Panc1 (cell line): ENCODE measurements around the gene XRCC4. TPM values are rescaled to one million over a fixed set of nuclear protein-coding genes. Genes with fewer than 3 reads are reported as not detected.

Source experiments
- ATAC-seq: fragments of 200-7000 bp; cut with Tn5 transposase; 2 replicates; pipeline ENCODE4 v1.9.1; 2020; ENCODE audit warnings: mild to moderate bottlenecking, moderate library complexity
- BruUV-seq: library from RNA; stranded (reverse); fragments of 400-500 nt; replicated peaks from 2 replicates; lab custom pipeline; 2021; lab: Mats Ljungman, UMichigan
- CTCF ChIA-PET: fragments of 300-600 bp; sonication (Branson Sonifier 250); formaldehyde crosslinking; loops from one replicate; lab custom pipeline; 2022; ENCODE audit warnings: antibody characterized with exemption; lab: Charles Lee
- POLR2A ChIA-PET: fragments of 300-600 bp; sonication (Branson Sonifier 250); formaldehyde crosslinking; loops from one replicate; lab custom pipeline; 2022; ENCODE audit warnings: antibody characterized with exemption; lab: Charles Lee
- DNase-seq: peaks from one replicate; pipeline ENCODE4 v3.0.0-alpha.2; 2010; ENCODE audit warnings: low read depth, low spot score
- H3K27ac ChIP-seq: 2 replicates; pipeline ENCODE4 v1.5.1; 2011; ENCODE audit warnings: mild to moderate bottlenecking, low read length, inconsistent platforms
- H3K27me3 ChIP-seq: fragments of 200-500 bp; sonication (Bioruptor generic); 2 replicates; pipeline ENCODE4 v1.6.0; 2014; ENCODE audit warnings: low read length, inconsistent platforms; ENCODE audit not compliant: control insufficient read depth, insufficient read depth
- H3K36me3 ChIP-seq: fragments of 200-500 bp; sonication (Bioruptor generic); 2 replicates; pipeline ENCODE4 v1.5.1; 2014; ENCODE audit warnings: inconsistent platforms, mild to moderate bottlenecking, low read length, moderate library complexity; ENCODE audit not compliant: control insufficient read depth, insufficient read depth
- H3K4me1 ChIP-seq: 2 replicates; pipeline ENCODE4 v1.5.1; 2011; ENCODE audit warnings: inconsistent platforms, mild to moderate bottlenecking, low read length, moderate library complexity; ENCODE audit not compliant: control insufficient read depth, insufficient read depth
- H3K4me3 ChIP-seq, 2 experiments: 2 replicates each; pipeline ENCODE4 v1.5.1; 2011 to 2012; ENCODE audit warnings: low read depth in 2 of 2, low read length in 2 of 2, mild to moderate bottlenecking in 2 of 2, inconsistent platforms in 1 of 2, moderate library complexity in 1 of 2
- H3K9me3 ChIP-seq: fragments of 200-500 bp; sonication (Bioruptor generic); 2 replicates; pipeline ENCODE4 v1.5.1; 2014; ENCODE audit warnings: low read depth, mild to moderate bottlenecking, inconsistent platforms, low read length, moderate library complexity; ENCODE audit not compliant: control insufficient read depth, insufficient read depth
- CTCF ChIP-seq: fragments of 450-650 bp; IDR thresholded peaks from 2 replicates; pipeline ENCODE4 v1.5.1; 2017; ENCODE audit warnings: mild to moderate bottlenecking
- POLR2AphosphoS5 ChIP-seq: IDR thresholded peaks from 2 replicates; pipeline ENCODE4 v1.6.1; 2012; ENCODE audit warnings: mild to moderate bottlenecking, low read depth, low read length, moderate library complexity
- SIN3A ChIP-seq: IDR thresholded peaks from 2 replicates; pipeline ENCODE4 v1.6.1; 2012; ENCODE audit warnings: low read depth, mild to moderate bottlenecking, low read length, moderate library complexity, borderline replicate concordance; ENCODE audit not compliant: insufficient read depth
- TCF7L2 ChIP-seq: IDR thresholded peaks from 2 replicates; pipeline ENCODE4 v1.6.1; 2011; ENCODE audit warnings: mild to moderate bottlenecking, low read depth, low read length, inconsistent platforms
- in situ Hi-C: cut with HindIII; loops from 2 replicates; pipeline ENCODE4 v1.10.0; 2016; ENCODE audit warnings: low sequenced_read_pairs, low pct_unique_long_range_greater_than_20kb
- intact Hi-C: fragments of 100-400 bp; cut with micrococcal nuclease; formaldehyde crosslinking; loops from one replicate; pipeline ENCODE4 v1.10.0; 2022; ENCODE audit not compliant: unreplicated experiment
- total RNA-seq: library from RNA; stranded (reverse); gene quantifications from one replicate; pipeline ENCODE4 v1.2.1, GENCODE V29; 2021; ENCODE audit not compliant: unreplicated experiment
- TF ChIP-seq, protein P1 (sequence below), 2 experiments: IDR thresholded peaks; 2 replicates each; pipeline ENCODE4 v1.6.1; 2011 to 2012; ENCODE audit warnings: low read depth in 2 of 2, control low read depth in 1 of 2, low read length in 1 of 2, mild to moderate bottlenecking in 1 of 2, moderate library complexity in 1 of 2; ENCODE audit not compliant: insufficient read depth in 1 of 2

The XRCC4 gene
- total RNA-seq, 1 experiment from 2014 or later, result 12.5 TPM

- ChIA-PET POLR2A (no interaction called here), CTCF (no interaction called here)
- Histone ChIP-seq H3K4me3 (no peak overlapping the region), H3K27me3 (no peaks in the 10 kb centered on the region), H3K4me1 (no peaks in the 10 kb centered on the region), H3K27ac (no peak overlapping the region), H3K36me3 (no peaks in the 10 kb centered on the region), H3K9me3 (no peaks in the 10 kb centered on the region)
- TF ChIP-seq SIN3A, result no peak
- TF ChIP-seq, protein P1, sequence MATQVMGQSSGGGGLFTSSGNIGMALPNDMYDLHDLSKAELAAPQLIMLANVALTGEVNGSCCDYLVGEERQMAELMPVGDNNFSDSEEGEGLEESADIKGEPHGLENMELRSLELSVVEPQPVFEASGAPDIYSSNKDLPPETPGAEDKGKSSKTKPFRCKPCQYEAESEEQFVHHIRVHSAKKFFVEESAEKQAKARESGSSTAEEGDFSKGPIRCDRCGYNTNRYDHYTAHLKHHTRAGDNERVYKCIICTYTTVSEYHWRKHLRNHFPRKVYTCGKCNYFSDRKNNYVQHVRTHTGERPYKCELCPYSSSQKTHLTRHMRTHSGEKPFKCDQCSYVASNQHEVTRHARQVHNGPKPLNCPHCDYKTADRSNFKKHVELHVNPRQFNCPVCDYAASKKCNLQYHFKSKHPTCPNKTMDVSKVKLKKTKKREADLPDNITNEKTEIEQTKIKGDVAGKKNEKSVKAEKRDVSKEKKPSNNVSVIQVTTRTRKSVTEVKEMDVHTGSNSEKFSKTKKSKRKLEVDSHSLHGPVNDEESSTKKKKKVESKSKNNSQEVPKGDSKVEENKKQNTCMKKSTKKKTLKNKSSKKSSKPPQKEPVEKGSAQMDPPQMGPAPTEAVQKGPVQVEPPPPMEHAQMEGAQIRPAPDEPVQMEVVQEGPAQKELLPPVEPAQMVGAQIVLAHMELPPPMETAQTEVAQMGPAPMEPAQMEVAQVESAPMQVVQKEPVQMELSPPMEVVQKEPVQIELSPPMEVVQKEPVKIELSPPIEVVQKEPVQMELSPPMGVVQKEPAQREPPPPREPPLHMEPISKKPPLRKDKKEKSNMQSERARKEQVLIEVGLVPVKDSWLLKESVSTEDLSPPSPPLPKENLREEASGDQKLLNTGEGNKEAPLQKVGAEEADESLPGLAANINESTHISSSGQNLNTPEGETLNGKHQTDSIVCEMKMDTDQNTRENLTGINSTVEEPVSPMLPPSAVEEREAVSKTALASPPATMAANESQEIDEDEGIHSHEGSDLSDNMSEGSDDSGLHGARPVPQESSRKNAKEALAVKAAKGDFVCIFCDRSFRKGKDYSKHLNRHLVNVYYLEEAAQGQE (IDR thresholded peaks at IDR 0.05; ENCODE audit: insufficient read depth in 1 of 2, low read depth in 2 of 2, low read length in 1 of 2), result no peak
- TF ChIP-seq CTCF, result no peak
- TF ChIP-seq POLR2AphosphoS5, result no peak
- TF ChIP-seq TCF7L2, result no peak
- ATAC-seq (no peak), DNase-seq (no peak)
- BruUV-seq, result no TSS peak
- intact Hi-C loops (no loop called here), in situ Hi-C loops (no loop called here)
Observed at GRCh38 chr5:83156001-83156400, 78.7 kb downstream of the XRCC4 start.

DNA sequence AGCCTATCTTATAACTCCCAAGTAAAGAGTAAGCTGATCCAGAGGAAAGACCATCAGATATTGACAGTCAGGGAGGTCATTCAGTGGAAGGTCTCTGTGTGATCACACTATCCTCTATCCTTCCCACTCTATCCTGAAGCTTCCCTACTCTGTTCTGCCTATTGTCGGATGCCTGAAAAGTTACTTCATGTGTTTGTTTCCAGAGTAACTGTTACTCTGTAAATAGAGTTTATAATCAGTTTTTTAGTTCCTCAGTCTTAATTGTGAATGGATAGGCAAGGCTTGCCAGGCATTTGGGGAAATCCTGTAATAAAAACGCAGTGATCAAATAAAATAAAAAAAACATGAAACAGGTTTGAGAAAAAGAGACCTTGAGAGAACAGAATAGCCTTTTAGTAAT lies 79.8 kb downstream of the XRCC4 start:
- Histone ChIP-seq H3K9me3 (no peaks in the 10 kb centered on the region), H3K36me3 (no peaks in the 10 kb centered on the region), H3K4me1 (no peaks in the 10 kb centered on the region), H3K27ac (no peak overlapping the region), H3K4me3 (no peak overlapping the region), H3K27me3 (no peaks in the 10 kb centered on the region)
- DNase-seq, result no peak
- no TSS peak for BruUV-seq
- TF ChIP-seq TCF7L2 (no peak), CTCF (no peak), SIN3A (no peak)
- TF ChIP-seq, protein P1 (IDR thresholded peaks at IDR 0.05; ENCODE audit: insufficient read depth in 1 of 2, low read depth in 2 of 2, low read length in 1 of 2), result no peak
- ChIA-PET CTCF (no interaction called here), POLR2A (no interaction called here)
- intact Hi-C loops (no loop called here), in situ Hi-C loops (no loop called here)
- ATAC-seq, result no peak
